ENCODE data around the gene WLS. TPM values are rescaled to one million over a fixed set of nuclear protein-coding genes. Genes with fewer than 3 reads are reported as not detected.
A peak's percentile ranks its signal among the peaks of the same experiment; 100 is the strongest.

The WLS gene
- total and polyA plus RNA-seq, 7 donors = 12.6 to 188 (median 99.2) TPM

- intact Hi-C loops (cut with DNase I) = loop anchor here (10.0 kb wide), 2 partner anchors 375 to 435 kb away; partner anchors contain the start of genes DEPDC1 and GADD45A
- H3K27me3 ChIP-seq = no peaks in the 10 kb centered on the region
- DNase-seq = no peak
- peaks cover 0 to 10% (median 5%) of the 10 kb centered on the region in 4 donors for H3K36me3 ChIP-seq
- TF ChIP-seq POLR2A (IDR thresholded peaks at IDR 0.05) (no peak), CTCF (IDR thresholded peaks at IDR 0.05) (no peak), POLR2AphosphoS5 (IDR thresholded peaks at IDR 0.05) (no peak), EP300 (IDR thresholded peaks at IDR 0.05) (no peak)
- H3K4me1 ChIP-seq = peaks cover 0 to 26% (median 15%) of the 10 kb centered on the region in 4 donors
- H3K9me3 ChIP-seq = no peaks in the 10 kb centered on the region
- no peak overlapping the region for H3K4me3 ChIP-seq
- peak overlapping the region; percentile 67 to 75 (median 73) for H3K27ac ChIP-seq
- WGBS, 2 donors = 92 to 94% methylated on average over 4 of the region's 4 CpGs
Measured at GRCh38 chr1:68119445-68119844, 112.9 kb downstream of the WLS start.

DNA sequence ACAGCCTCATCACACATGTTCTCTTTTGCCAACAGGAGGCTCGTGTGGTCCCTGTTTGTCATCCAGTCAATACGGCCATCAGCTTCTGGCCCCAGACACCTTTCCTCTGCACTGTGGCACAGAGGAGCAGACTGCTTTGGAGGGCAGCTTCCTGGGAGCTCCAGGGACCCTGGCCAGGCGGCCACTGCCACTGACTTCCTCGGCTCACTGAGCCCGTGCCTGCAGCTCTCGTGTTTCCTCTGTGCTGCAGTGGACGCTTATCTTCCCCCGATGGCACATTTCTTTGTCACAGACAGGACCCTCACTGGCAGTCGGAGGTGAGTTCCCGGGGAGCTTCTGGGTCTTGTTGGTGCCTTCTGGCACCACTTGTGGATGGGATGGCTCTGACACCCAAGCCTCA is 114.9 kb downstream of the WLS start:
- H3K4me3 ChIP-seq = no peak overlapping the region
- no peaks in the 10 kb centered on the region for H3K9me3 ChIP-seq
- peak overlapping the region in 1 of 4 donors; percentile 56 for H3K27ac ChIP-seq
- H3K4me1 ChIP-seq = peaks cover 0 to 35% (median 24%) of the 10 kb centered on the region in 4 donors
- intact Hi-C loops (cut with DNase I) = loop anchor here (10.0 kb wide), 2 partner anchors 377 to 433 kb away; partner anchors contain the start of genes DEPDC1 and GADD45A
- H3K36me3 ChIP-seq = no peaks in the 10 kb centered on the region
- no peak for DNase-seq
- H3K27me3 ChIP-seq = no peaks in the 10 kb centered on the region
- WGBS, 2 donors = 82 to 83% methylated on average over 10 of the region's 10 CpGs
- TF ChIP-seq CTCF (IDR thresholded peaks at IDR 0.05) = no peak
- no peak for TF ChIP-seq POLR2AphosphoS5 (IDR thresholded peaks at IDR 0.05)
- no peak for TF ChIP-seq EP300 (IDR thresholded peaks at IDR 0.05)
- no peak for TF ChIP-seq POLR2A (IDR thresholded peaks at IDR 0.05)

GRCh38 chr1:68116643-68117235 is 115.6 kb downstream of the WLS start:
- H3K4me1 ChIP-seq = peaks cover 0 to 42% (median 30%) of the 10 kb centered on the region in 4 donors
- TF ChIP-seq EP300 (IDR thresholded peaks at IDR 0.05) (no peak), CTCF (IDR thresholded peaks at IDR 0.05) (peak; percentile 79 to 87 (median 84)), POLR2AphosphoS5 (IDR thresholded peaks at IDR 0.05) (peak in 1 of 4 donors; percentile 25), POLR2A (IDR thresholded peaks at IDR 0.05) (no peak)
- no peaks in the 10 kb centered on the region for H3K27me3 ChIP-seq
- H3K36me3 ChIP-seq = no peaks in the 10 kb centered on the region
- 2 to 4% methylated on average over 3 of the region's 3 CpGs for WGBS, 2 donors
- DNase-seq = no peak
- intact Hi-C loops (cut with DNase I) = loop anchor here (1.0 to 10.0 kb wide), 3 partner anchors 226 to 432 kb away; partner anchors contain the start of genes DEPDC1 and GADD45A
- no peaks in the 10 kb centered on the region for H3K9me3 ChIP-seq
- peak overlapping the region in 2 of 4 donors; percentile 31 to 56 for H3K27ac ChIP-seq
- peak overlapping the region in 1 of 4 donors; percentile 33 for H3K4me3 ChIP-seq

DNA sequence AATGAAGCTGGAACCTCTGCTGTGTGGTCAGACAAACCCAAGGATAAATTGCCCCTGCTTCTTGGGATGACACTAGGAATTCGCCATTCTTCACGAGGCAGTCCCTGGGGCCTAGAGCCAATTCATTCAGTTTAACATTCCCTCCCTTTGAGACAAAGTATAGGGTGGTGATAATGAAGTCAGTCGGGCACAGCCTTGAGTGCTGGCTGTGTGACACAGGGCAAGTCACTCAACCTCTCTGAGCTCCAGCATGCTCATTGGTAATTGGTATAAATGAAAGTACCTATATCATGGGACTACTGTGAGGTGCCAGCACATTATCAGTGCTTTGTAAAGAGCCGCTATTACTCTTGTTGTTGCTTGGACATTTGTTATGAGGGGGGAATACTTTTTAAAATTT is 117.0 kb downstream of the WLS start:
- Histone ChIP-seq H3K36me3 (no peaks in the 10 kb centered on the region), H3K27me3 (no peaks in the 10 kb centered on the region), H3K4me1 (peaks cover 0 to 43% (median 31%) of the 10 kb centered on the region in 4 donors), H3K4me3 (no peak overlapping the region), H3K9me3 (no peaks in the 10 kb centered on the region), H3K27ac (no peak overlapping the region)
- 76 to 86% methylated on average over 4 of the region's 4 CpGs for WGBS, 2 donors
- intact Hi-C loops (cut with DNase I) = loop anchor here (10.0 kb wide), 2 partner anchors 379 to 431 kb away; partner anchors contain the start of genes DEPDC1 and GADD45A
- DNase-seq = no peak
- TF ChIP-seq POLR2AphosphoS5 (IDR thresholded peaks at IDR 0.05) (no peak), POLR2A (IDR thresholded peaks at IDR 0.05) (no peak), CTCF (IDR thresholded peaks at IDR 0.05) (no peak), EP300 (IDR thresholded peaks at IDR 0.05) (no peak)
